IMR-90 (cell line): ENCODE results near the gene CHRNA3. TPM values are rescaled to one million over a fixed set of nuclear protein-coding genes. Genes with fewer than 3 reads are reported as not detected.

ENCODE experiments used
- ATAC-seq: fragments of 200-7000 bp; cut with Tn5 transposase; 2 replicates; pipeline ENCODE4 v1.9.1; 2020; ENCODE audit warnings: low read depth, mild to moderate bottlenecking, moderate library complexity
- BruUV-seq: library from RNA; stranded (reverse); fragments of 400-500 nt; replicated peaks from 2 replicates; lab custom pipeline; 2021; lab: Mats Ljungman, UMichigan
- CTCF ChIA-PET: fragments of 300-600 bp; formaldehyde crosslinking; extraction: SDS; loops from one replicate; lab custom pipeline; 2021; ENCODE audit warnings: antibody characterized with exemption; lab: Yijun Ruan, JAX
- POLR2A ChIA-PET: fragments of 300-600 bp; sonication (Branson Sonifier 250); formaldehyde crosslinking; loops from one replicate; lab custom pipeline; 2022; ENCODE audit warnings: antibody characterized with exemption; ENCODE audit not compliant: unreplicated experiment; lab: Charles Lee
- DNase-seq: peaks from one replicate; pipeline ENCODE4 v3.0.0; 2013
- H2AFZ ChIP-seq: replicated peaks from 2 replicates; pipeline ENCODE3; 2013; ENCODE audit warnings: low read length, mild to moderate bottlenecking; ENCODE audit not compliant: poor library complexity
- H2AK5ac ChIP-seq: 2 replicates; pipeline ENCODE4 v1.6.1; 2013; ENCODE audit warnings: low read depth, low read length, inconsistent platforms
- H2AK9ac ChIP-seq: replicated peaks from 2 replicates; pipeline ENCODE3; 2013; ENCODE audit warnings: mild to moderate bottlenecking, low read depth, low read length, moderate library complexity; ENCODE audit not compliant: poor library complexity
- H2BK120ac ChIP-seq: 2 replicates; pipeline ENCODE4 v1.6.1; 2013; ENCODE audit warnings: low read depth, low read length, inconsistent platforms
- H2BK15ac ChIP-seq: 3 replicates; pipeline ENCODE4 v1.6.1; 2013; ENCODE audit warnings: low read depth, low read length, inconsistent platforms
- H2BK20ac ChIP-seq: 2 replicates; pipeline ENCODE4 v1.6.1; 2013; ENCODE audit warnings: low read depth, mild to moderate bottlenecking, inconsistent platforms, low read length, moderate library complexity
- H2BK5ac ChIP-seq: 2 replicates; pipeline ENCODE4 v1.6.1; 2013; ENCODE audit warnings: mild to moderate bottlenecking, low read depth, low read length, inconsistent platforms; ENCODE audit not compliant: poor library complexity, severe bottlenecking
- H3K14ac ChIP-seq: replicated peaks from 2 replicates; pipeline ENCODE4 v1.6.1; 2013; ENCODE audit warnings: low read depth, low read length, inconsistent platforms
- H3K18ac ChIP-seq: 2 replicates; pipeline ENCODE4 v1.6.1; 2013; ENCODE audit warnings: low read depth, low read length, control low read depth
- H3K23ac ChIP-seq: 2 replicates; pipeline ENCODE4 v1.6.1; 2013; ENCODE audit warnings: low read depth, low read length, inconsistent platforms
- H3K27ac ChIP-seq: 2 replicates; pipeline ENCODE4 v1.5.1; 2013; ENCODE audit warnings: mild to moderate bottlenecking, control low read depth, low read length; ENCODE audit not compliant: insufficient read depth
- H3K27me3 ChIP-seq: 2 replicates; pipeline ENCODE4 v1.6.1; 2013; ENCODE audit warnings: low read length; ENCODE audit not compliant: control insufficient read depth, insufficient read depth
- H3K36me3 ChIP-seq: 2 replicates; pipeline ENCODE4 v1.6.1; 2013; ENCODE audit warnings: low read length, mixed read lengths; ENCODE audit not compliant: control insufficient read depth, insufficient read depth
- H3K4ac ChIP-seq: 2 replicates; pipeline ENCODE4 v1.6.1; 2013; ENCODE audit warnings: low read depth, low read length, inconsistent platforms
- H3K4me1 ChIP-seq: 2 replicates; pipeline ENCODE4 v1.6.1; 2013; ENCODE audit warnings: low read length, mixed read lengths; ENCODE audit not compliant: control insufficient read depth, insufficient read depth
- H3K4me2 ChIP-seq: 2 replicates; pipeline ENCODE4 v1.6.1; 2013; ENCODE audit warnings: low read depth, mild to moderate bottlenecking, control low read depth, low read length, moderate library complexity
- H3K4me3 ChIP-seq: 2 replicates; pipeline ENCODE4 v1.5.1; 2013; ENCODE audit warnings: low read depth, mild to moderate bottlenecking, control low read depth, low read length, moderate library complexity; ENCODE audit not compliant: insufficient read depth
- H3K56ac ChIP-seq: 2 replicates; pipeline ENCODE4 v1.6.1; 2013; ENCODE audit warnings: low read length, inconsistent platforms; ENCODE audit not compliant: insufficient read depth; ENCODE audit errors: extremely low read depth
- H3K79me1 ChIP-seq, 2 experiments: 2 replicates each; pipeline ENCODE4 v1.6.1; 2013; ENCODE audit warnings: low read length in 2 of 2, inconsistent platforms in 1 of 2, low read depth in 1 of 2
- H3K9ac ChIP-seq: 2 replicates; pipeline ENCODE4 v1.6.1; 2013; ENCODE audit warnings: low read depth, low read length, control low read depth
- H3K9me1 ChIP-seq: 2 replicates; pipeline ENCODE4 v1.6.1; 2013; ENCODE audit warnings: low read length, inconsistent platforms; ENCODE audit not compliant: insufficient read depth
- H3K9me3 ChIP-seq: 2 replicates; pipeline ENCODE4 v1.6.1; 2013; ENCODE audit warnings: low read length; ENCODE audit not compliant: control insufficient read depth, insufficient read depth
- H4K20me1 ChIP-seq: 2 replicates; pipeline ENCODE4 v1.6.1; 2013; ENCODE audit warnings: low read length, inconsistent platforms; ENCODE audit not compliant: insufficient read depth
- H4K5ac ChIP-seq: 2 replicates; pipeline ENCODE4 v1.6.1; 2013; ENCODE audit warnings: mild to moderate bottlenecking, low read depth, low read length, control low read depth
- H4K8ac ChIP-seq, 2 experiments: 2 replicates each; pipeline ENCODE4 v1.6.1; 2013; ENCODE audit warnings: low read depth in 2 of 2, low read length in 2 of 2, control low read depth in 1 of 2, inconsistent platforms in 1 of 2
- H4K91ac ChIP-seq: 2 replicates; pipeline ENCODE4 v1.6.1; 2013; ENCODE audit warnings: low read depth, low read length, inconsistent platforms; ENCODE audit not compliant: insufficient read depth
- CEBPB ChIP-seq: IDR thresholded peaks from 2 replicates; pipeline ENCODE4 v1.6.1; 2012; ENCODE audit warnings: low read depth, low read length, improper control_type of control experiment
- CHD1 ChIP-seq: IDR thresholded peaks from 2 replicates; pipeline ENCODE4 v1.6.1; 2012; ENCODE audit warnings: low read depth, low read length, improper control_type of control experiment
- FOS ChIP-seq: fragments of 150-350 bp; IDR thresholded peaks from 2 replicates; pipeline ENCODE4 v1.6.1; 2016; ENCODE audit warnings: low read depth, low read length
- MAFK ChIP-seq: IDR thresholded peaks from 2 replicates; pipeline ENCODE4 v1.6.1; 2012; ENCODE audit warnings: low read depth, low read length, improper control_type of control experiment
- MXI1 ChIP-seq: IDR thresholded peaks from 2 replicates; pipeline ENCODE4 v1.6.1; 2012; ENCODE audit warnings: low read depth, mild to moderate bottlenecking, low read length, moderate library complexity, borderline replicate concordance
- POLR2A ChIP-seq: IDR thresholded peaks from 2 replicates; pipeline ENCODE4 v1.6.1; 2012; ENCODE audit warnings: mild to moderate bottlenecking, low read depth, low read length
- RAD21 ChIP-seq: IDR thresholded peaks from 2 replicates; pipeline ENCODE4 v1.6.1; 2012; ENCODE audit warnings: low read length, improper control_type of control experiment
- RCOR1 ChIP-seq: IDR thresholded peaks from 2 replicates; pipeline ENCODE4 v1.6.1; 2012; ENCODE audit warnings: mild to moderate bottlenecking, low read length, improper control_type of control experiment; ENCODE audit not compliant: insufficient replicate concordance
- RFX5 ChIP-seq: IDR thresholded peaks from 2 replicates; pipeline ENCODE4 v1.8.0; 2012; ENCODE audit warnings: low read depth, mild to moderate bottlenecking, low read length, moderate library complexity
- SMC3 ChIP-seq: fragments of 150-350 bp; IDR thresholded peaks from 2 replicates; pipeline ENCODE4 v1.6.1; 2016; ENCODE audit warnings: low read depth, mild to moderate bottlenecking, antibody characterized with exemption, low read length, moderate library complexity
- USF2 ChIP-seq: fragments of 150-350 bp; IDR thresholded peaks from 2 replicates; pipeline ENCODE4 v1.6.1; 2017; ENCODE audit warnings: mild to moderate bottlenecking, antibody characterized with exemption, low read length, low read depth
- WGBS, 2 experiments: methylation state at CpG; one replicate each; pipeline versions ENCODE4 v1.1.5 to v1.1.7; 2013; ENCODE audit warnings: missing lambda C conversion rate in 2 of 2; ENCODE audit not compliant: insufficient read length in 1 of 2; ENCODE audit errors: extremely low coverage in 2 of 2; 5-methylcytosine and 5-hydroxymethylcytosine counted together
- dilution Hi-C: fragments of 300-500 bp; cut with HindIII; formaldehyde crosslinking; loops from one replicate; pipeline ENCODE4 v1.14.3; 2018; ENCODE audit warnings: low sequenced_read_pairs; ENCODE audit not compliant: unreplicated experiment
- in situ Hi-C: fragments of 300-500 bp; cut with MboI; formaldehyde crosslinking; loops from 3 replicates; pipeline ENCODE4 v1.14.3; 2019; ENCODE audit warnings: low sequenced_read_pairs, inconsistent platforms, mixed read lengths
- intact Hi-C: fragments of 100-400 bp; cut with micrococcal nuclease; formaldehyde crosslinking; loops from 2 replicates; pipeline ENCODE4 v1.10.0; 2022
- polyA plus RNA-seq, 3 experiments: library from polyadenylated mRNA; depleted of rRNA; stranded (reverse); fragments of >200 nt; gene quantifications; 2 replicates each; pipeline ENCODE4 v1.2.3, GENCODE V29; 2012; ENCODE audit warnings: low replicate concordance in 1 of 3
- total RNA-seq: library from RNA; depleted of rRNA; stranded (reverse); fragments of >200 nt; gene quantifications from 2 replicates; pipeline ENCODE4 v1.2.3, GENCODE V29; 2012

Gene CHRNA3
- total and polyA plus RNA-seq, 2 of the 4 experiments (the other 2 are of a cell fraction): not detected

GRCh38 chr15:78651007-78651406 is 30.2 kb upstream of the CHRNA3 start:
- Histone ChIP-seq H3K9ac (no peak overlapping the region), H3K27ac (no peak overlapping the region), H3K14ac (no peak overlapping the region), H3K56ac (no peak overlapping the region), H4K91ac (no peak overlapping the region), H3K27me3 (peaks cover 38% of the 10 kb centered on the region), H2BK20ac (no peak overlapping the region), H3K4ac (no peak overlapping the region), H4K20me1 (no peaks in the 10 kb centered on the region), H3K4me3 (no peak overlapping the region), H3K36me3 (no peaks in the 10 kb centered on the region), H3K9me1 (no peaks in the 10 kb centered on the region), H2BK120ac (no peak overlapping the region), H3K79me1 (no peaks in the 10 kb centered on the region), H2AFZ (no peak overlapping the region), H2BK5ac (no peak overlapping the region), H4K8ac (no peak overlapping the region), H4K5ac (no peak overlapping the region), H3K4me1 (no peaks in the 10 kb centered on the region), H2AK5ac (no peak overlapping the region), H3K4me2 (no peak overlapping the region), H3K9me3 (no peaks in the 10 kb centered on the region), H2BK15ac (no peak overlapping the region), H2AK9ac (no peak overlapping the region), H3K23ac (no peak overlapping the region), H3K18ac (no peak overlapping the region)
- BruUV-seq: no TSS peak
- 42% methylated on average over 3 of the region's 3 CpGs; no CpG with 5 or more reads in 1 of the 2 experiments for WGBS, 2 experiments
- dilution Hi-C loops (no loop called here), intact Hi-C loops (no loop called here), in situ Hi-C loops (no loop called here)
- TF ChIP-seq RFX5 (no peak), USF2 (no peak), CHD1 (no peak), MXI1 (no peak), RAD21 (no peak), RCOR1 (no peak), FOS (no peak), CEBPB (no peak), MAFK (no peak), SMC3 (no peak), POLR2A (no peak)
- ChIA-PET CTCF (no interaction called here), POLR2A (no interaction called here)
- no peak for DNase-seq
- ATAC-seq: no peak
